Measurements from ENCODE around the gene COL5A2. TPM values are rescaled to one million over a fixed set of nuclear protein-coding genes. Genes with fewer than 3 reads are reported as not detected.

The COL5A2 gene
- total RNA-seq, 1 experiment from 2014 or later, result 0.67 TPM

- Histone ChIP-seq H3K36me3 (ENCODE audit: insufficient read depth, low read length) (no peaks in the 10 kb centered on the region), H3K9me3 (ENCODE audit: low read length) (no peaks in the 10 kb centered on the region), H3K79me2 (ENCODE audit: low read length) (no peaks in the 10 kb centered on the region), H3K4me3 (ENCODE audit: low read length) (no peak overlapping the region), H3K4me2 (ENCODE audit: low read depth, low read length, poor library complexity, severe bottlenecking) (no peak overlapping the region), H3K27ac (ENCODE audit: low read length) (no peak overlapping the region), H3K4me1 (ENCODE audit: low read length) (no peaks in the 10 kb centered on the region), H3K9me2 (replicated peaks; ENCODE audit: insufficient read depth, low read length) (no peaks in the 10 kb centered on the region), H3K9ac (ENCODE audit: low read length) (no peak overlapping the region), H4K20me1 (ENCODE audit: insufficient read depth, low read depth, low read length) (no peaks in the 10 kb centered on the region), H2AFZ (ENCODE audit: low read length) (no peak overlapping the region), H3K27me3 (ENCODE audit: low read length) (no peaks in the 10 kb centered on the region)
- no peak for DNase-seq
Measured at GRCh38 chr2:189016311-189016861, 163.2 kb downstream of the COL5A2 start.

DNA sequence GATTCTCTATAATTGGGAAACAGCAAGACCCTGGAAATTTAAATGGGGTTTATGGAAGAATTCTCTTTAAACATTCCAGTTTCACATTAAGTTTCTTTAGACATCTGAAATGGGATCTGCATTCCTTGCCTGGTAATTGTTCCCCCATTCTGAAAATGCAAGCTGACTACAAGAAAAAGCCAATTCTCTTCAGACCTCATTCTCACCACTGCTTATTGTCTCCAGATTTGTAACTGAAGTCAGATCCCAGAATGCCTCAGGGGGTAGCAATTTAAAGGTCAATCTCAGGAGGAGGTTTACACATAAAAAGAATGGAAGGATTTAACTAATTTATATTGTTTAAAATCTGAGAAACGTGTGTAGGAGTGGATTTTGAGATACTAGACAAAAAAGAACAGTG is 164.2 kb downstream of the COL5A2 start:
- Histone ChIP-seq H3K36me3 (ENCODE audit: insufficient read depth, low read length) (no peaks in the 10 kb centered on the region), H3K9me2 (replicated peaks; ENCODE audit: insufficient read depth, low read length) (no peaks in the 10 kb centered on the region), H3K4me3 (ENCODE audit: low read length) (no peak overlapping the region), H3K79me2 (ENCODE audit: low read length) (no peaks in the 10 kb centered on the region), H3K27ac (ENCODE audit: low read length) (no peak overlapping the region), H3K4me2 (ENCODE audit: low read depth, low read length, poor library complexity, severe bottlenecking) (no peak overlapping the region), H3K9me3 (ENCODE audit: low read length) (no peaks in the 10 kb centered on the region), H2AFZ (ENCODE audit: low read length) (no peak overlapping the region), H3K4me1 (ENCODE audit: low read length) (no peaks in the 10 kb centered on the region), H3K27me3 (ENCODE audit: low read length) (no peaks in the 10 kb centered on the region), H3K9ac (ENCODE audit: low read length) (no peak overlapping the region), H4K20me1 (ENCODE audit: insufficient read depth, low read depth, low read length) (no peaks in the 10 kb centered on the region)
- no peak for DNase-seq

- Histone ChIP-seq H3K4me3 (ENCODE audit: low read length) (no peak overlapping the region), H3K9me3 (ENCODE audit: low read length) (no peaks in the 10 kb centered on the region), H3K79me2 (ENCODE audit: low read length) (no peaks in the 10 kb centered on the region), H3K9me2 (replicated peaks; ENCODE audit: insufficient read depth, low read length) (0 out of 2 replicates have a peak, but pooled peaks cover 2% of the 10 kb centered on the region), H3K4me1 (ENCODE audit: low read length) (no peaks in the 10 kb centered on the region), H3K27me3 (ENCODE audit: low read length) (no peaks in the 10 kb centered on the region), H4K20me1 (ENCODE audit: insufficient read depth, low read depth, low read length) (no peaks in the 10 kb centered on the region), H2AFZ (ENCODE audit: low read length) (no peak overlapping the region), H3K36me3 (ENCODE audit: insufficient read depth, low read length) (no peaks in the 10 kb centered on the region), H3K4me2 (ENCODE audit: low read depth, low read length, poor library complexity, severe bottlenecking) (no peak overlapping the region), H3K9ac (ENCODE audit: low read length) (no peak overlapping the region), H3K27ac (ENCODE audit: low read length) (no peak overlapping the region)
- no peak for DNase-seq
Measured at GRCh38 chr2:189014449-189015138, 165.0 kb downstream of the COL5A2 start.

DNA sequence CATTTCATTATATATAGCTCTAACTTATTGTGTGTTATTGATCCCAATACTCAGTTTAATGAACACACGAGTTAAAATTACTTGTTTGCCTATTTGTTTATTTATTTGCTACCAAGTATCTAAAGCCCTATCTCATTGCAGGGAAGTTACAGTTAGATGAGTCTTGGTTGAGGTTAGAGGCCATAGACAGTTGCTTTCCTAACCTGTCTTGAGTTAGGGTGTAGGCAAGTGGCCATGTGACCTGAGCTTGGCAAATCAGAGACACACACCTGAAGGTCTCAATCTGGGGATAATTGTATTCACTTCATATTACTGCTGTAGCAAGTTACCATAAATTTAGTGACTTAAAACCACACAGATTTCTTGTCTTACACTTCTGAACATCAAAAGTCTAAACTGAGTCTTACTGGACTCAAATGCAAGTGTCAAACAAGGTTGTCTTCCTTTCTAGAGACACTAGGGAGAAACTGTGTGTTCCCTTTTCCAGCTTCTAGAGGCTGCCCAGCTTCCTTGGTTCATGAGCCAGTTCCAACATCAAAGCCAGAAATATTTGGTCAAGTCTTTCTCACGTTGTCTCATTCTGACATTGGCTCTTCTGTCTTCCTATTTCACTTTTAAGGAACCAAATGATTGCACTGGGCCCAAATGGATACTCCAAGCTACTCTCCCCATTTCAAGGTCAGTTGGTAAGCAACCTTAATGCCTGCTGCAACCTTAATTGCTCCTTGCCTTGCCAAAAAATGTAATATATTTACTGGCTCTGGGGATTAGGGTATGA is 165.7 kb downstream of the COL5A2 start:
- no peak overlapping the region for H3K4me2 ChIP-seq (ENCODE audit: low read depth, low read length, poor library complexity, severe bottlenecking)
- no peaks in the 10 kb centered on the region for H4K20me1 ChIP-seq (ENCODE audit: insufficient read depth, low read depth, low read length)
- no peaks in the 10 kb centered on the region for H3K79me2 ChIP-seq (ENCODE audit: low read length)
- H3K27ac ChIP-seq (ENCODE audit: low read length), result no peak overlapping the region
- H3K36me3 ChIP-seq (ENCODE audit: insufficient read depth, low read length), result no peaks in the 10 kb centered on the region
- DNase-seq, result no peak
- H3K4me1 ChIP-seq (ENCODE audit: low read length), result no peaks in the 10 kb centered on the region
- H3K9me3 ChIP-seq (ENCODE audit: low read length), result no peaks in the 10 kb centered on the region
- 0 out of 2 replicates have a peak, but pooled peaks cover 3% of the 10 kb centered on the region for H3K9me2 ChIP-seq (replicated peaks; ENCODE audit: insufficient read depth, low read length)
- H3K4me3 ChIP-seq (ENCODE audit: low read length), result no peak overlapping the region
- H2AFZ ChIP-seq (ENCODE audit: low read length), result no peak overlapping the region
- no peaks in the 10 kb centered on the region for H3K27me3 ChIP-seq (ENCODE audit: low read length)
- H3K9ac ChIP-seq (ENCODE audit: low read length), result no peak overlapping the region

DNA sequence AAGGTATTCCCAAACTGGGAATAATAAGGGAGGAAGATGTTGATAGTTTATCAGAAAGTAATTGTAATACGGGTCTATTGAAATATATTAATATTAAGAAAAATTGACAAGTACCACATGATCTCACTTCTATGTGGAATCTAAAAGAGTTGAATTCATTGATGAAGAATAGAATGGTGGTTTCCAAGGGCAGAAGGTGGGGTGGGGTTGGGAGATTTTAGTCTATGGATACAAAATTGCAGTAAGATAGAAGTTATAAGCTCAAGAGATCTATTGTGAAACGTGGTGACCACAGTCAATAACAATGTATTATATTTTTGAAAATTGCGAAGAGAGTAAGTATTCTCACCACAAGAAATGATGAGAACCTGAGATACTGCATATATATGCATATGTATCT is 166.5 kb downstream of the COL5A2 start:
- Histone ChIP-seq H3K9me2 (replicated peaks; ENCODE audit: insufficient read depth, low read length) (0 out of 2 replicates have a peak, but pooled peaks cover 3% of the 10 kb centered on the region), H3K4me1 (ENCODE audit: low read length) (no peaks in the 10 kb centered on the region), H3K36me3 (ENCODE audit: insufficient read depth, low read length) (no peaks in the 10 kb centered on the region), H4K20me1 (ENCODE audit: insufficient read depth, low read depth, low read length) (no peaks in the 10 kb centered on the region), H2AFZ (ENCODE audit: low read length) (no peak overlapping the region), H3K4me2 (ENCODE audit: low read depth, low read length, poor library complexity, severe bottlenecking) (no peak overlapping the region), H3K4me3 (ENCODE audit: low read length) (no peak overlapping the region), H3K9me3 (ENCODE audit: low read length) (no peaks in the 10 kb centered on the region), H3K27me3 (ENCODE audit: low read length) (no peaks in the 10 kb centered on the region), H3K27ac (ENCODE audit: low read length) (no peak overlapping the region), H3K79me2 (ENCODE audit: low read length) (no peaks in the 10 kb centered on the region), H3K9ac (ENCODE audit: low read length) (no peak overlapping the region)
- DNase-seq, result no peak

DNA sequence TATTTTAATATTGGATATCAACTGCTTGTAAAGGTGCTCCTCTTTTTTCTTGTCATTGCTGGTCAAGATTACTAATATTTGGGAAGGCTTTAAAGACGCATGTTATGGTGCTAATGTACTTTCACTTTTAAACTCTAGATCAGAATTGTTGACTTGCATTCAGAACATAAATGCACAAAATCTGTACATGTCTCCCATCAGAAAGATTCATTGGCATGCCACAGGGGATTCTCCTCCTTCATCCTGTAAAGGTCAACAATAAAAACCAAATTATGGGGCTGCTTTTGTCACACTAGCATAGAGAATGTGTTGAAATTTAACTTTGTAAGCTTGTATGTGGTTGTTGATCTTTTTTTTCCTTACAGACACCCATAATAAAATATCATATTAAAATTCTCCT is 167.2 kb downstream of the COL5A2 start:
- no peaks in the 10 kb centered on the region for H3K79me2 ChIP-seq (ENCODE audit: low read length)
- no peak overlapping the region for H3K9ac ChIP-seq (ENCODE audit: low read length)
- no peak overlapping the region for H2AFZ ChIP-seq (ENCODE audit: low read length)
- 0 out of 2 replicates have a peak, but pooled peaks cover 3% of the 10 kb centered on the region for H3K9me2 ChIP-seq (replicated peaks; ENCODE audit: insufficient read depth, low read length)
- H3K4me3 ChIP-seq (ENCODE audit: low read length), result no peak overlapping the region
- H3K27me3 ChIP-seq (ENCODE audit: low read length), result no peaks in the 10 kb centered on the region
- H4K20me1 ChIP-seq (ENCODE audit: insufficient read depth, low read depth, low read length), result no peaks in the 10 kb centered on the region
- no peaks in the 10 kb centered on the region for H3K4me1 ChIP-seq (ENCODE audit: low read length)
- no peaks in the 10 kb centered on the region for H3K36me3 ChIP-seq (ENCODE audit: insufficient read depth, low read length)
- H3K27ac ChIP-seq (ENCODE audit: low read length), result no peak overlapping the region
- H3K4me2 ChIP-seq (ENCODE audit: low read depth, low read length, poor library complexity, severe bottlenecking), result no peak overlapping the region
- no peaks in the 10 kb centered on the region for H3K9me3 ChIP-seq (ENCODE audit: low read length)
- DNase-seq, result no peak

DNA sequence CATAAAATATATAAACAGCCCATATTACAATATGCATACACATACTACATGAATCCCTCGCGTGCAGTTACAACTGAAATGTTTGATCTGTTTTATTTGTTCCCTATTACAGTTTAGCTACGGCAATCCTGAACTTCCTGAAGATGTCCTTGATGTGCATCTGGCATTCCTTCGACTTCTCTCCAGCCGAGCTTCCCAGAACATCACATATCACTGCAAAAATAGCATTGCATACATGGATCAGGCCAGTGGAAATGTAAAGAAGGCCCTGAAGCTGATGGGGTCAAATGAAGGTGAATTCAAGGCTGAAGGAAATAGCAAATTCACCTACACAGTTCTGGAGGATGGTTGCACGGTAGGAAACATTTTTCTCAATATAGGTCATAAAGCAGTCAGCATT is 169.0 kb downstream of the COL5A2 start:
- H3K27ac ChIP-seq (ENCODE audit: low read length), result no peak overlapping the region
- no peak overlapping the region for H2AFZ ChIP-seq (ENCODE audit: low read length)
- H4K20me1 ChIP-seq (ENCODE audit: insufficient read depth, low read depth, low read length), result no peaks in the 10 kb centered on the region
- no peaks in the 10 kb centered on the region for H3K4me1 ChIP-seq (ENCODE audit: low read length)
- DNase-seq, result no peak
- H3K79me2 ChIP-seq (ENCODE audit: low read length), result no peaks in the 10 kb centered on the region
- no peak overlapping the region for H3K9ac ChIP-seq (ENCODE audit: low read length)
- H3K36me3 ChIP-seq (ENCODE audit: insufficient read depth, low read length), result no peaks in the 10 kb centered on the region
- H3K4me3 ChIP-seq (ENCODE audit: low read length), result no peak overlapping the region
- H3K9me2 ChIP-seq (replicated peaks; ENCODE audit: insufficient read depth, low read length), result 0 out of 2 replicates have a peak, but pooled peaks cover 3% of the 10 kb centered on the region
- H3K4me2 ChIP-seq (ENCODE audit: low read depth, low read length, poor library complexity, severe bottlenecking), result no peak overlapping the region
- no peaks in the 10 kb centered on the region for H3K27me3 ChIP-seq (ENCODE audit: low read length)
- H3K9me3 ChIP-seq (ENCODE audit: low read length), result no peaks in the 10 kb centered on the region

GRCh38 chr2:189008555-189009262 is 170.9 kb downstream of the COL5A2 start:
- no peaks in the 10 kb centered on the region for H4K20me1 ChIP-seq (ENCODE audit: insufficient read depth, low read depth, low read length)
- no peak for DNase-seq
- H3K4me2 ChIP-seq (ENCODE audit: low read depth, low read length, poor library complexity, severe bottlenecking), result no peak overlapping the region
- H2AFZ ChIP-seq (ENCODE audit: low read length), result no peak overlapping the region
- no peak overlapping the region for H3K9ac ChIP-seq (ENCODE audit: low read length)
- 0 out of 2 replicates have a peak, but pooled peaks cover 3% of the 10 kb centered on the region for H3K9me2 ChIP-seq (replicated peaks; ENCODE audit: insufficient read depth, low read length)
- no peak overlapping the region for H3K4me3 ChIP-seq (ENCODE audit: low read length)
- H3K27ac ChIP-seq (ENCODE audit: low read length), result no peak overlapping the region
- H3K79me2 ChIP-seq (ENCODE audit: low read length), result no peaks in the 10 kb centered on the region
- H3K4me1 ChIP-seq (ENCODE audit: low read length), result no peaks in the 10 kb centered on the region
- H3K36me3 ChIP-seq (ENCODE audit: insufficient read depth, low read length), result no peaks in the 10 kb centered on the region
- no peaks in the 10 kb centered on the region for H3K9me3 ChIP-seq (ENCODE audit: low read length)
- H3K27me3 ChIP-seq (ENCODE audit: low read length), result no peaks in the 10 kb centered on the region
